Measurements from ENCODE around the gene SRP9.
A peak's percentile ranks its signal among the peaks of the same experiment; 100 is the strongest.
"Not testable (repeated sequence)": the region's sequence is repeated elsewhere in the genome, so short reads cannot be mapped to it uniquely, and the experiment has no call there.

The SRP9 gene

DNA sequence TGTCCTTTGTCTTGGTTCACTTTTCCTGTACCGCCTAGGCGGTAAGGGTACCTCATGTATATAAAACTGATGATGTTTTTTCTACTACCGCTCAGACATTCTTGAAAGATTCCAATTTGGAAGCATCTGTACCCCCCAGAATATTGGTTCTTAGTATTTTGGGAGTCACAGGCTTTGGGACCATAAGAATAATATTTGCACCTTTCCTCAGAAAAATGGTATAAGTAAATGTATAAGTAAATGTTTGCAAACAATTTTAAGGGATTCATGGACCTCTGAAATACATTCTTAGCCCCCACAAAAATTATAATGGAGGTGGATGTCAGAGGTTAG is 677 bp downstream of the SRP9 start:
- DNase-seq = no peak

DNA sequence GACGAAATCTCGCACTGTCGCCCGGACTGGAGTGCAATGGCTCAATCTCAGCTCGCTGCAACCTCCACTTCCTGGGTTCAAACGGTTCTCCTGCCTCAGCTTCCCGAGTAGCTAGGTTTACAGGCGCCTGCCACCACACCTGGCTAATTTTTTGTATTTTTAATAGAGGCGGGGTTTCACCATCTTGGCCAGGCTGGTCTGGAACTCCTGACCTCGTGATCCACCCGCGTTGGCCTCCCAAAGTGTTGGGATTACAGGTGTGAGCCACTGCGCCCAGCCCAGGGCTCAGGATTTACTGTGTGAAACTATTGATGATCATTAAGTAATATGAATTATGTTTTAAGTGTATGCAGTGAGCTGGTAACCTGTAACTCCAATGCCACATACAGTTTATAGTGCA is 1.5 kb downstream of the SRP9 start:
- DNase-seq = not testable (repeated sequence)

DNA sequence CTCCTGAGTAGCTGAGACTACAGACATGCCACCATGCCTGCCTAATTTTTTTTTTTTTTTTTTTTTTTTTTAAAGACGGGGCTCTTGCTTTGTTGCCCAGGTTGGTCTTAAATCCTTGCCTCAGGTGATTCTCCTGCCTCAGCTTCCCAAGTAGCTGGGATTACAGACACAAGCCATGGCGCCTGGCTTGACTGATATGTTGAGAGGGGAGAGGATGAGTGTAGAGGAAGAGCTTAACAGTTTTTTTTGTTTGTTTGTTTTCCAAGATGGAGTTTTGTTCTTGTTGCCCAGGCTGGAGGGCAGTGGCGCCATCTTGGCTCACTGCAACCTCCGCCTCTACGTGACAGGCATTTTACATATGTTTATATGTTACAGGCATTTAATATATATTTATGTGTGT is 2.5 kb downstream of the SRP9 start:
- no peak for DNase-seq

- no peak for DNase-seq
Observed at GRCh38 chr1:225780630-225781029, 3.0 kb downstream of the SRP9 start.

DNA sequence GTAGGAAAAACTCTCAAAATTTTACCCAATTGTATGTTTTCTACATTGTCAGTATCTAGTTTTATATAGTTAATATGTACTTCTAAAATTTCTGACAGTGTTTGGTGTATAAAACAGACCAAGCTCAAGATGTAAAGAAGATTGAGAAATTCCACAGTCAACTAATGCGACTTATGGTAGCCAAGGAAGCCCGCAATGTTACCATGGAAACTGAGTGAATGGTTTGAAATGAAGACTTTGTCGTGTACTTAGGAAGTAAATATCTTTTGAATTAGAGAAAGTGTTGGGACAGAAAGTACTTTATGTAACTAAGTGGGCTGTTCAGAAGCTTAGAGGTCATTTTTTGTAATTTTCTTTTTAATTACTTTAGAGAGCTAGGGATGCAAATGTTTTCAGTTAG is 11.5 kb downstream of the SRP9 start:
- not testable (repeated sequence) for DNase-seq

DNA sequence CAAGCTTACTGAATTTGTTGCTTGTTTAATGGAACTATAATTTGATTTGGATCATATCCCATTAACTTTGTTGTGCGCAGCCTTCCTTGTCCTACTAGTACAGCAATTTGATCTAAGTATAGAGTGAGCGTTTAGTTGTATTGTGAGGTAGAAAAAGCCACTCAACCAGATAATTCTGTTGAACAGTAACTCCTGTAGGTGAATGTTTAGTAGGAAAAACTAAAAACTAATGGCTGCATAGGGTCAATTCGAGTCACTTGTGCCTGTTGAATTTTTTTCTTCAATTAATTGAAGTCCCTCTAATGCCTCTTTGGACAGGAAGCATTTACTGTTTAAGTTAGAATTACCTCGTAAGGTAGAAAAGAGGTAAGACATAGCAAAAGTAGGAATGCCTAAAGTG is 17.3 kb downstream of the SRP9 start:
- DNase-seq = no peak

DNA sequence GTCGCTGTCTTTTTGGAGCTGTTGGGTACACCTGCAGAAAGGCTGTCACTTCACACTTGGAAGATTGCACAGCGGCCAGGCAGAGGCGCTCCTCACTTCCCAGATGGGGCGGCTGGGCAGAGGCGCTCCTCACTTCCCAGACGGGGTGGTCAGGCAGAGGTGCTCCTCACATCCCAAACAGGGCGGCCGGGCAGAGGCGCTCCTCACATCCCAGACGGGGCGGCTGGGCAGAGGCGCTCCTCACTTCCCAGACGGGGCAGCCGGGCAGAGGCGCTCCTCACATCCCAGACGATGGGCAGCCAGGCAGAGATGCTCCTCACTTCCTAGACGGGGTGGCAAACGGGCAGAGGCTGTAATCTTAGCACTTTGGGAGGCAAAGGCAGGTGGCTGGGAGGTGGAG is 18.5 kb downstream of the SRP9 start:
- DNase-seq = not testable (repeated sequence)

GRCh38 chr1:225801146-225801545 is 23.5 kb downstream of the SRP9 start:
- not testable (repeated sequence) for DNase-seq

GRCh38 chr1:225806249-225806648 is 28.6 kb downstream of the SRP9 start:
- DNase-seq = no peak

- not testable (repeated sequence) for DNase-seq
Observed at GRCh38 chr1:225806736-225807135, 29.1 kb downstream of the SRP9 start.

- no peak for DNase-seq
Observed at GRCh38 chr1:225808136-225808535, 30.5 kb downstream of the SRP9 start.

DNA sequence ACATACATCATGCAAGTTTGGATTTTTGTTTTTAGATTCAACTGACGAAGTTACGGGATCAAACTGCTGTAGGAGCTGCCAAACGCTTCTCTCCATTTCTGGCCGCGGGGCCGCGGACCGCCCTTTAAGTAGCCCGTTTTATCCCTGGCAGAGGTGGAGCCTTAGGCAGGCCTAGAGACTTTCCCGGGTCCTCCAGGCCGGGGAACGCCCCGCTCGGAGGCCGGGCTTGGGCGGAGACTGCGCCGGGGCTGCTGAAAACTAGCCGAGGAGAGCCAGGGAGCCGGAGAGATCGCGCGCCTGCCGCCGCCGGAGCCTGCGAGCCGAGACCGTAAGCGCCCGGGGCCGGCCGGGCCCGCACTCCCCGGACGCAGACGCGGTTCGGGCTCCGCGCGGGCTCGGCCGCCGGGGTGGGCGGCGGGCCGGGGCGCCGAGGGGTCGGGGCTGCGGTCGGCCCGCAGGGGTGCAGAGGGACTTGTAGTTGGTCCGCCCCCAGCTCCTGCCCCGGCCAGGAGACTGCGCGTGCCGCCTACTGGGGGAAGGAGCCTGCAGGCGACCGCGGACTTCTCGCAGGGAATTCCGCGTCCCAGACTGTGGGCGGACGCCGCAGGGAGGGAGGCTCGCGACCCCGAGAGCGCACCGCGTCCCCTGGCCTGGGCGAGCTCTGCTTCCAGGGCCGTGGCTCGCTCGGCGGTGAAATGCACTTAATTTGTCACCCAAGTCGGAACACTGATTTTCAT is 32.4 kb downstream of the SRP9 start, which contains the start of gene EPHX1:
EPHX1 (plus strand) TSS at position 283 of the 737 bp plus-strand sequence. CDS start 18,606 bp downstream, outside the sequence.
- DNase-seq = peak; percentile 46

DNA sequence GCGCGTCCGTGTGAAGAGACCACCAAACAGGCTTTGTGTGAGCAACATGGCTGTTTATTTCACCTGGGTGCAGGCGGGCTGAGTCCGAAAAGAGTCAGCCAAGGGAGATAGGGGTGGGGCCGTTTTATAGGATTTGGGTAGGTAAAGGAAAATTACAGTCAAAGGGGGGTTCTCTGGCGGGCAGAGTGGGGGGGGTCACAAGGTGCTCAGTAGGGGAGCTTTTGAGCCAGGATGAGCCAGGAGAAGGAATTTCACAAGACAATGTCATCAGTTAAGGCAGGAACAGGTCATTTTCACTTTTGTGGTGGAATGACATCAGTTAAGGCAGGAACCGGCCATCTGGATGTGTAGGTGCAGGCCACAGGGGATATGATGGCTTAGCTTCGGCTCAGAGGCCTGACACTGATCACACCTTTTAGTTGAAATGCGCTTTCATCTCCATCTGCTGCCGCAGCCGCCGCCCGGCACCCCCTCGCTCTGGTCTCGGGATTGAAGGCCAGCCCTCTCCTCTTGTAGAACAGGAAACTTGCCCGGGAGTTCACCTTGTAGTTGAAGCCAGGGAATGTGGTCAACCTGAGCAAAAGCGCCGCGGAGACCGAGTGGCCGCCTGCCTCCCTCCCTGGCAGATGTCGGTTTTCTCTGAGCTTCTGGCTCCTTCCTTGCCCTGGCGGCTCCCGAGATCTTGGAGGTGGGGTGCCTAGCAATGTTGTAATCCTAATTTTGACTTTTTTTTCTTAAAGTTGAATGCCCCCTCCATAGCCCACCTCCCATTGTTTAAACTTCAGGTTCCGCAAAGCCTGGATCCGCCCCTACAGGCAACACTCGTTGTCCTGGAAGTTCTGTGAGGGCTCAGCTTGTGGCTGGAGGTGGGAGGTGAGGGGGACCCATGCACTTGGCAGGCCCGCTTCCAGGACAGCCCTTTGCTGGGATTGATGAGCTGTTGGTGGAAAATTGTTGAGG is 33.2 kb downstream of the SRP9 start:
- not testable (repeated sequence) for DNase-seq

GRCh38 chr1:225811622-225812487 is 34.2 kb downstream of the SRP9 start:
- DNase-seq = no peak

GRCh38 chr1:225812488-225813213 is 35.0 kb downstream of the SRP9 start:
- no peak for DNase-seq

DNA sequence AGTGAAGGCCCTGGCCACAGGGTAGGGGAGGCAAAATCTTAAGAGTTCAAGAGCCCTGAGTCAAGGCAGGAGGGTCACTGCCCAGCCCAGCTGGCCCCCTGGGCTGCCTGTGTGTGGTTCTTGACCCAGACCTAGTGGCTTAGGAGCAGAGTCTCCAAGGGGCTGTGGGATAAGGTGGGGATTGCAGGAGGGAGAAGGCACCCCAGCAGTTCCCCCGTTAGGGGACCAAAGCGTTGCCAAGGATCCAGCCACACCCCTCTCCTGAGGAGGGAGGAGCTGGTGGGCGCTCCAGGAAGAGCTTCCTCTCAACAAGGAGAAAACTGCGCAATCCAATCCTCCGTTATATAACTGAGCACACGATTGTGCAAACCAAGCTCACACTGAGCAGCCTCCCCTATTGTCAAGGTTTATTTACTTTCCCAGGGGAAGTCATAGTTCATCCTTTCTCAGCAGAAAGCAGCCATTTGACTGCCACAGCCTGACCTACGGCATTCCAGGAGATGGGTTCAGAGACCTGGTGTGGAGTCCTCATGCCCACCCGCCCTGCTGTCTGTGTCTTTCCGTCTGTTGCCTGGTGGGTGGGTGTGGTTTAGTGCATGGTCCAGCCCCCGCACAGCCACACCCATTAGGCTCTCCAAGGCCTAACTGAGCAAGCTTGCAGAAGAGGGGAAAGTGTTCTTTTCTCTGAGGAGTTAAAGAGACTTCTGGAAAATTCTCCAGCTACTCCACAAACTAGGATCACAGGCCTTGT is 35.8 kb downstream of the SRP9 start:
- no peak for DNase-seq

- DNase-seq = no peak
Observed at GRCh38 chr1:225814381-225814780, 36.8 kb downstream of the SRP9 start.

GRCh38 chr1:225815090-225815489 is 37.5 kb downstream of the SRP9 start:
- not testable (repeated sequence) for DNase-seq

- no peak for DNase-seq
Observed at GRCh38 chr1:225815526-225816178, 38.0 kb downstream of the SRP9 start.

DNA sequence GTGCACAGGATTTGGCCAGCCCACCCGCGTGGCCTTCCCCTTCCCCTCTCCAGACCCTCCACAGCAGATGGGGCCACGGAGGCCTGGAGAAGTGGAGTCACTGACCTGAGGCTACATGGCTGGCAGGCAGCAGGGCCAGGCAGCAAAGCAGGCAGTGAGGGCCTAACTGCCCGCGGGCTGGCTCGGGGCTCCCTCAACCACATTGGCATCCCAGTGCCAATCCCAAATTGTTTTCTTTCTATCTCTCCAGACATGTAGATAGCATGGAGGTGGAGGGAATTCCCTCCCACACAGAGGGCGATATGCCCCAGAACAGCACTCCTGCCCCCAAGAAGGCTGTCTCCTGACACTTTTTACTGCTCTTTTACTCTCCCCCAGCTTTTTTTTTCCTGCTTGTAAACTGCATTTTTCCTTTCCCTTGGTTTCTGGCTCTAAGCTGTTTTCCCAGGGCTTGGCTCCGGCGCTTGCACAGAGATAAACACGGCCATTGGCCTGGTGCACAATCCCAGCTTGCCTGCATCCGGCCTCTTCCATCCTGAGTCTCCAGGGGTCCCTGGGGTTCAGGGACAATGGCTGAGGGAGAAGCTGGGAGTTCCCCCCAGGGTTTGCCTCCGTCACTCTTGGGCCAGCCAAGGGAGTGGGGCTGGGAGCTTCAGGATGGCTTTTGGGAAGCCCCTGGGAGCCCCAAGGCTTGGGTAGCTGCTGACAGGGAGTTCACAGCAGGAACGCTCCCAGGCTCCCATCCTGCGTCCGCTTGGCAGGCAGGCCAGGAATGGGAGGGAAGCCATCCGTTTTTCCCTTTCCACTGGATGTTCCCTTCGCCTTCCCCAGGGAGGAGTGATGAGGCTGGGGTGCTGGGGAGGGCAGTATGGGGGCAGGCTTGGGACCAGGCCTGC is 39.3 kb downstream of the SRP9 start:
- DNase-seq = no peak
